GM12892 (cell line): Measurements from ENCODE around the gene ALKBH7.
"Not testable (repeated sequence)": the region's sequence is repeated elsewhere in the genome, so short reads cannot be mapped to it uniquely, and the experiment has no call there.

Experiments used
- DNase-seq: peaks from one replicate; pipeline ENCODE4 v3.0.0; 2011; ENCODE audit not compliant: insufficient read length
- FAIRE-seq: peaks from 2 replicates; lab custom pipeline; 2011; peaks lifted over from hg19 to GRCh38; lab: Jason Lieb, UNC
- POLR2A ChIP-seq: IDR thresholded peaks from 2 replicates; pipeline ENCODE4 v1.6.1; 2011; ENCODE audit warnings: low read depth, low read length, control low read depth
- POLR2AphosphoS5 ChIP-seq: IDR thresholded peaks from 2 replicates; pipeline ENCODE4 v1.6.1; 2011; ENCODE audit warnings: low read depth, low read length, control low read depth
- TAF1 ChIP-seq: IDR thresholded peaks from 2 replicates; pipeline ENCODE4 v1.6.1; 2011; ENCODE audit warnings: low read depth, mild to moderate bottlenecking, control low read depth, low read length, borderline replicate concordance

Gene ALKBH7

GRCh38 chr19:6357174-6357573, 15.4 kb upstream of the ALKBH7 start:
- TF ChIP-seq TAF1 (no peak), POLR2A (no peak), POLR2AphosphoS5 (no peak)
- no peak for FAIRE-seq
- no peak for DNase-seq

- DNase-seq, result no peak
- no peak for TF ChIP-seq POLR2AphosphoS5
- no peak for TF ChIP-seq POLR2A
- TF ChIP-seq TAF1, result no peak
- FAIRE-seq, result no peak
Observed at GRCh38 chr19:6358003-6358402, 14.6 kb upstream of the ALKBH7 start.

GRCh38 chr19:6359568-6360341, 12.8 kb upstream of the ALKBH7 start:
- FAIRE-seq (no peak), DNase-seq (no peak)
- TF ChIP-seq POLR2A (no peak), TAF1 (no peak), POLR2AphosphoS5 (no peak)

- not testable (repeated sequence) for FAIRE-seq, DNase-seq
Observed at GRCh38 chr19:6360445-6360844, 12.1 kb upstream of the ALKBH7 start.

GRCh38 chr19:6360857-6361216, 11.8 kb upstream of the ALKBH7 start:
- FAIRE-seq, DNase-seq: not testable (repeated sequence)

GRCh38 chr19:6362027-6362350, 10.6 kb upstream of the ALKBH7 start:
- FAIRE-seq (no peak), DNase-seq (no peak)
- TF ChIP-seq POLR2AphosphoS5 (no peak), TAF1 (no peak)

- FAIRE-seq (peak; percentile 85), DNase-seq (no peak)
Observed at GRCh38 chr19:6362351-6362801, 10.2 kb upstream of the ALKBH7 start.

GRCh38 chr19:6364353-6364752, 8.2 kb upstream of the ALKBH7 start:
- DNase-seq, result no peak
- TF ChIP-seq POLR2AphosphoS5 (no peak), POLR2A (no peak), TAF1 (no peak)
- FAIRE-seq, result no peak

More at GRCh38 chr19:6362351-6362801, 10.2 kb upstream of the ALKBH7 start:
- no peak for TF ChIP-seq TAF1

- DNase-seq (peak; percentile 91), FAIRE-seq (no peak)
- no peak; the same call in 1 of the 2 replicates for TF ChIP-seq POLR2AphosphoS5
- no peak for TF ChIP-seq TAF1
- TF ChIP-seq POLR2A, result no peak
Observed at GRCh38 chr19:6373096-6373812, 660 bp downstream of the ALKBH7 start.

GRCh38 chr19:6373813-6374108, 1.2 kb downstream of the ALKBH7 start:
- FAIRE-seq (no peak), DNase-seq (no peak)
- TF ChIP-seq POLR2AphosphoS5 (no peak), POLR2A (no peak), TAF1 (no peak)

- TF ChIP-seq POLR2A, result no peak
- no peak for TF ChIP-seq POLR2AphosphoS5
- TF ChIP-seq TAF1, result no peak
- DNase-seq (no peak), FAIRE-seq (no peak)
Observed at GRCh38 chr19:6374161-6374709, 1.6 kb downstream of the ALKBH7 start.

- DNase-seq, result no peak
- no peak for FAIRE-seq
- TF ChIP-seq POLR2A (no peak), TAF1 (no peak), POLR2AphosphoS5 (no peak)
Observed at GRCh38 chr19:6374711-6375410, 2.3 kb downstream of the ALKBH7 start.
